Neural cell (in vitro differentiated cells): ENCODE data around the gene AFTPH. TPM values are rescaled to one million over a fixed set of nuclear protein-coding genes. Genes with fewer than 3 reads are reported as not detected.

Experiments
- H2AFZ ChIP-seq: fragments of 200-600, 300-800 bp; sonication (generic), shearing (Covaris generic); 2 replicates; pipeline ENCODE4 v1.6.0; 2014; ENCODE audit warnings: low read depth, mild to moderate bottlenecking, antibody characterized with exemption, low read length, moderate library complexity
- H3F3A ChIP-seq: fragments of 200-600 bp; shearing (Covaris generic); 2 replicates; pipeline ENCODE4 v1.6.1; 2016; ENCODE audit warnings: mild to moderate bottlenecking, moderate library complexity, mixed read lengths, antibody characterized with exemption, low read length; ENCODE audit not compliant: insufficient read depth, poor library complexity, severe bottlenecking
- H3K27ac ChIP-seq: fragments of 200-600, 300-800 bp; sonication (generic), shearing (Covaris generic); 2 replicates; pipeline ENCODE4 v1.5.1; 2014; ENCODE audit warnings: mild to moderate bottlenecking, low read length, moderate library complexity
- H3K27me3 ChIP-seq: fragments of 300-800, 200-600 bp; sonication (generic), shearing (Covaris generic); 2 replicates; pipeline ENCODE4 v1.6.0; 2014; ENCODE audit warnings: mild to moderate bottlenecking, low read depth, low read length, moderate library complexity; ENCODE audit not compliant: insufficient read depth
- H3K36me3 ChIP-seq: fragments of 300-800, 200-600 bp; sonication (generic), shearing (Covaris generic); 2 replicates; pipeline ENCODE4 v1.5.1; 2014; ENCODE audit warnings: mild to moderate bottlenecking, antibody characterized with exemption, low read length, moderate library complexity; ENCODE audit not compliant: insufficient read depth
- H3K4me2 ChIP-seq: fragments of 300-800, 200-600 bp; sonication (generic), shearing (Covaris generic); 2 replicates; pipeline ENCODE4 v1.6.0; 2014; ENCODE audit warnings: mild to moderate bottlenecking, low read length
- H3K4me3 ChIP-seq: fragments of 300-800, 200-600 bp; sonication (generic), shearing (Covaris generic); 2 replicates; pipeline ENCODE4 v1.5.1; 2014; ENCODE audit warnings: mild to moderate bottlenecking, low read length, moderate library complexity
- H3K79me2 ChIP-seq: fragments of 200-600 bp; shearing (Covaris generic); replicated peaks from 2 replicates; pipeline ENCODE4 v1.6.0; 2014; ENCODE audit warnings: mild to moderate bottlenecking, low read length, moderate library complexity; ENCODE audit not compliant: insufficient read depth
- H3K9ac ChIP-seq: fragments of 300-800, 200-600 bp; sonication (generic), shearing (Covaris generic); 2 replicates; pipeline ENCODE4 v1.6.1; 2016; ENCODE audit warnings: mild to moderate bottlenecking, low read length, mixed read lengths
- H3K9me2 ChIP-seq: fragments of 200-600 bp; shearing (Covaris generic); 2 replicates; pipeline ENCODE4 v1.6.1; 2016; ENCODE audit warnings: mild to moderate bottlenecking, low read length, mixed read lengths; ENCODE audit not compliant: insufficient read depth
- H3K9me3 ChIP-seq: fragments of 200-600, 300-800 bp; sonication (generic), shearing (Covaris generic); 2 replicates; pipeline ENCODE4 v1.6.1; 2016; ENCODE audit warnings: mild to moderate bottlenecking, mixed run types, low read length, moderate library complexity, mixed read lengths
- H4K20me1 ChIP-seq: fragments of 200-600 bp; shearing (Covaris generic); 2 replicates; pipeline ENCODE4 v1.6.1; 2016; ENCODE audit warnings: mild to moderate bottlenecking, mixed run types; ENCODE audit not compliant: insufficient read depth
- EP300 ChIP-seq: fragments of 450-650 bp; conservative IDR thresholded peaks from 2 replicates; pipeline ENCODE4 v1.6.1; 2014; ENCODE audit warnings: antibody characterized with exemption, mild to moderate bottlenecking, moderate library complexity; ENCODE audit not compliant: poor library complexity, severe bottlenecking
- EZH2 ChIP-seq: fragments of 200-600, 300-800 bp; shearing (Covaris generic), sonication (generic); IDR thresholded peaks from 2 replicates; pipeline ENCODE4 v1.6.1; 2014; ENCODE audit warnings: antibody characterized with exemption, low read length, borderline replicate concordance, mild to moderate bottlenecking; ENCODE audit not compliant: insufficient read depth, poor library complexity, severe bottlenecking
- MXI1 ChIP-seq: fragments of 450-650 bp; conservative IDR thresholded peaks from 2 replicates; pipeline ENCODE4 v1.6.1; 2014; ENCODE audit warnings: antibody characterized with exemption, mild to moderate bottlenecking; ENCODE audit not compliant: poor library complexity, severe bottlenecking
- POLR2AphosphoS5 ChIP-seq: IDR thresholded peaks from 2 replicates; pipeline ENCODE4 v1.6.1; 2012
- RAD21 ChIP-seq: fragments of 450-650 bp; conservative IDR thresholded peaks from 2 replicates; pipeline ENCODE4 v1.6.1; 2014; ENCODE audit warnings: antibody characterized with exemption, mild to moderate bottlenecking, moderate library complexity
- SMC3 ChIP-seq: fragments of 450-650 bp; conservative IDR thresholded peaks from 2 replicates; pipeline ENCODE4 v1.6.1; 2014; ENCODE audit warnings: antibody characterized with exemption, mild to moderate bottlenecking, moderate library complexity; ENCODE audit not compliant: poor library complexity
- TAF1 ChIP-seq: IDR thresholded peaks from 2 replicates; pipeline ENCODE4 v1.6.1; 2012; ENCODE audit warnings: low read depth
- polyA plus RNA-seq: library from polyadenylated mRNA; depleted of rRNA; stranded (reverse); fragments of >200 nt; gene quantifications from 2 replicates; pipeline ENCODE4 v1.2.3, GENCODE V29; 2014
- TF ChIP-seq, protein P1 (sequence below): IDR thresholded peaks from 2 replicates; pipeline ENCODE4 v1.6.1; 2012; ENCODE audit warnings: borderline replicate concordance
- TF ChIP-seq, protein P2 (sequence below): fragments of 450-650 bp; IDR thresholded peaks from 2 replicates; pipeline ENCODE4 v1.5.1; 2014; ENCODE audit warnings: antibody characterized with exemption, mild to moderate bottlenecking, moderate library complexity; ENCODE audit not compliant: poor library complexity, severe bottlenecking

The AFTPH gene
- polyA plus RNA-seq, 1 donor from 2014 or later: 63.0 TPM

DNA sequence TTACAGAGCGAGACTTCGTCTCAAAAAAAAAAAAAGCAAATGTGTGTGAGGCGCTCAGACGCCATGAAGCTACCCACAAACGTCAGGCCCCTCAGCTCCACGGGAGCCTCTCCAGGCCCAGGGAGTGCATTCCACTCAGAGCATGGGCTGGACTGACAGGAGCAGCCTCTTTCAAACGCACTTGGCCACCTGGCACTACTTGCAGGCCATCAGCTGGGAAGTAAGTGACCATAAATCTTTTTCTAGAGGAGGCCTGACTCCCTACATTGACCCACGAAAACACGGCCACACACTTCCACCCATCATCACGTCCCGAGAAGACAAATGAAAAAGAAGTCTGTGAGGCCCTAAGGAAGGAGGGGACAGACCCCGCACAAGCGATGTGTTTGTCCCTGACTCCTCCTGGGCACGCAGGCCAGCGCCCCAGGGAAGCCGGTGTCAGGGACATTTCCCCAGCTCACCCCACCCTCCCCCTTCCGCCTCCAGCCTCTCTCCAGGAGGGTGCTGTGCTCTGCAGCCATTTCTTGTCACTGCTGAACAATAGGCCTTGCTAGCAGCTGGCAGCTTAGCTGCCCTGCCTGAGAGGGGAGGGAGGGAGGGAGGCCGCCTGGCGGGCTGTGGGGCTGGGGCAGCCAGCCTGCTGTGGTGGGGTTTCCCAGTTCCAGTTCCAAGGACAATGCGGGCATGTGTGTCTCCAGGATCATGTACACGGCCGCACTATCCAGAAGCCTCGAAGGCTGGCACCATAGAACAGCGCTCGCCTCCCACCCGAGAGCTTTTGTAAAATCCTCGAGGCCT is 103.0 kb downstream of the AFTPH start:
- H3K4me3 ChIP-seq: no peak overlapping the region
- H3K9ac ChIP-seq: peak overlapping the region; percentile 20
- H3K36me3 ChIP-seq: no peaks in the 10 kb centered on the region
- peak overlapping the region; percentile 8 for H2AFZ ChIP-seq
- no peaks in the 10 kb centered on the region for H3K79me2 ChIP-seq
- no peaks in the 10 kb centered on the region for H3F3A ChIP-seq
- no peak overlapping the region for H3K4me2 ChIP-seq
- H4K20me1 ChIP-seq: no peaks in the 10 kb centered on the region
- no peaks in the 10 kb centered on the region for H3K27me3 ChIP-seq
- no peak for TF ChIP-seq EP300
- TF ChIP-seq POLR2AphosphoS5: no peak
- TF ChIP-seq, protein P1, sequence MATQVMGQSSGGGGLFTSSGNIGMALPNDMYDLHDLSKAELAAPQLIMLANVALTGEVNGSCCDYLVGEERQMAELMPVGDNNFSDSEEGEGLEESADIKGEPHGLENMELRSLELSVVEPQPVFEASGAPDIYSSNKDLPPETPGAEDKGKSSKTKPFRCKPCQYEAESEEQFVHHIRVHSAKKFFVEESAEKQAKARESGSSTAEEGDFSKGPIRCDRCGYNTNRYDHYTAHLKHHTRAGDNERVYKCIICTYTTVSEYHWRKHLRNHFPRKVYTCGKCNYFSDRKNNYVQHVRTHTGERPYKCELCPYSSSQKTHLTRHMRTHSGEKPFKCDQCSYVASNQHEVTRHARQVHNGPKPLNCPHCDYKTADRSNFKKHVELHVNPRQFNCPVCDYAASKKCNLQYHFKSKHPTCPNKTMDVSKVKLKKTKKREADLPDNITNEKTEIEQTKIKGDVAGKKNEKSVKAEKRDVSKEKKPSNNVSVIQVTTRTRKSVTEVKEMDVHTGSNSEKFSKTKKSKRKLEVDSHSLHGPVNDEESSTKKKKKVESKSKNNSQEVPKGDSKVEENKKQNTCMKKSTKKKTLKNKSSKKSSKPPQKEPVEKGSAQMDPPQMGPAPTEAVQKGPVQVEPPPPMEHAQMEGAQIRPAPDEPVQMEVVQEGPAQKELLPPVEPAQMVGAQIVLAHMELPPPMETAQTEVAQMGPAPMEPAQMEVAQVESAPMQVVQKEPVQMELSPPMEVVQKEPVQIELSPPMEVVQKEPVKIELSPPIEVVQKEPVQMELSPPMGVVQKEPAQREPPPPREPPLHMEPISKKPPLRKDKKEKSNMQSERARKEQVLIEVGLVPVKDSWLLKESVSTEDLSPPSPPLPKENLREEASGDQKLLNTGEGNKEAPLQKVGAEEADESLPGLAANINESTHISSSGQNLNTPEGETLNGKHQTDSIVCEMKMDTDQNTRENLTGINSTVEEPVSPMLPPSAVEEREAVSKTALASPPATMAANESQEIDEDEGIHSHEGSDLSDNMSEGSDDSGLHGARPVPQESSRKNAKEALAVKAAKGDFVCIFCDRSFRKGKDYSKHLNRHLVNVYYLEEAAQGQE: no peak
- no peak for TF ChIP-seq RAD21
- TF ChIP-seq TAF1: no peak
- TF ChIP-seq, protein P2, sequence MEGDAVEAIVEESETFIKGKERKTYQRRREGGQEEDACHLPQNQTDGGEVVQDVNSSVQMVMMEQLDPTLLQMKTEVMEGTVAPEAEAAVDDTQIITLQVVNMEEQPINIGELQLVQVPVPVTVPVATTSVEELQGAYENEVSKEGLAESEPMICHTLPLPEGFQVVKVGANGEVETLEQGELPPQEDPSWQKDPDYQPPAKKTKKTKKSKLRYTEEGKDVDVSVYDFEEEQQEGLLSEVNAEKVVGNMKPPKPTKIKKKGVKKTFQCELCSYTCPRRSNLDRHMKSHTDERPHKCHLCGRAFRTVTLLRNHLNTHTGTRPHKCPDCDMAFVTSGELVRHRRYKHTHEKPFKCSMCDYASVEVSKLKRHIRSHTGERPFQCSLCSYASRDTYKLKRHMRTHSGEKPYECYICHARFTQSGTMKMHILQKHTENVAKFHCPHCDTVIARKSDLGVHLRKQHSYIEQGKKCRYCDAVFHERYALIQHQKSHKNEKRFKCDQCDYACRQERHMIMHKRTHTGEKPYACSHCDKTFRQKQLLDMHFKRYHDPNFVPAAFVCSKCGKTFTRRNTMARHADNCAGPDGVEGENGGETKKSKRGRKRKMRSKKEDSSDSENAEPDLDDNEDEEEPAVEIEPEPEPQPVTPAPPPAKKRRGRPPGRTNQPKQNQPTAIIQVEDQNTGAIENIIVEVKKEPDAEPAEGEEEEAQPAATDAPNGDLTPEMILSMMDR: no peak
- TF ChIP-seq MXI1: no peak
- TF ChIP-seq SMC3: no peak
- H3K9me2 ChIP-seq: no peaks in the 10 kb centered on the region
- H3K27ac ChIP-seq: no peak overlapping the region
- no peaks in the 10 kb centered on the region for H3K9me3 ChIP-seq

DNA sequence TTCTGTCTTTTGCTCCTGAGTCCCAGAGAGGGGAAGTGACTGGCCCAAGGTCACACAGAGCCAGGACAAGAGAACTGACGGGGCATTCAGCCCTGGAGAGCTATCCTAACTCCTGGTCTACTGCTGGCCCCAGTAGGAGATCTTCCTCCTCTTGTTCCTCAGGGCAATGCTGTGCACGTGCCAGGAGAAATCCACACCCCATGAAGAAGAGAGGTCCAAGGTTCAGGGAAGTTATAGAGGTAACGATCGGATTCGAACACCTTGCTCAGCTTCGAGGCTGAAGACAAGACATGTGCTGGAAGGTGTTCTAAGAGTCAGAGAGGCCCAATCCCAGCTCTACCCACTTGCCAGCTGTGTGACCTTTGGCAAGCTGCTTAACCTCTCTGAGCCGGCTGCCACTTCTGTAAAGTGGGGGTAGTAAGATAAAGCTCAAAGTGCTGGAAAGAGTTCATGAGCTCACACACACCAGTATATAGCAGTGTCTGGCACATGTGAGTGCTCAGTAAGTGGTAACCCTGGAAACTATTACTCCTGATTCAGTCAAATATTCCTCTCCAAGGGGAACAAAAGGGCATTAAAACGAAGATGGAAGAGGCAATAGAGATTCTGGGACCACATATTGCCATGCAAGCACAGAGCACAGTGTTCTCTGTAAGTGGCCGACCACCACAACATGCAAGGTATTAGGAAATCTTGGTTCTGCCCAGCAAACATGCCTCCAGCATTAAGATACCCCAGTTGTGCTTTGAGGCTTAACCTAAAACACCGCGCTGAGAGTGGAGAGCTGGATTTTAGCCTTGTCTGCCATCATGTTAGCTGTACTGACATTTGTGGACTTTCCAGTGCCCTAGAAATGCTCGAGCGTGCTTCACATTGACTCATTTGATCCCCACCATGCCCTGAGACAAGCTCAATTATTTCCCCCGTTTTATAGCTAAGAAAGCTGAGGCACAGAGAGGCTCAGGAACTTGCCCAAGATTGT is 104.0 kb downstream of the AFTPH start:
- no peaks in the 10 kb centered on the region for H3K36me3 ChIP-seq
- TF ChIP-seq, protein P2: no peak
- TF ChIP-seq POLR2AphosphoS5: no peak
- TF ChIP-seq EZH2: no peak
- TF ChIP-seq RAD21: no peak
- no peak for TF ChIP-seq MXI1
- TF ChIP-seq TAF1: no peak
- TF ChIP-seq SMC3: no peak
- TF ChIP-seq, protein P1: no peak
- no peak for TF ChIP-seq EP300
- H3F3A ChIP-seq: no peaks in the 10 kb centered on the region
- no peak overlapping the region for H3K4me3 ChIP-seq
- no peaks in the 10 kb centered on the region for H4K20me1 ChIP-seq
- no peaks in the 10 kb centered on the region for H3K9me3 ChIP-seq
- no peak overlapping the region for H3K27ac ChIP-seq
- no peak overlapping the region for H3K4me2 ChIP-seq
- no peak overlapping the region for H3K9ac ChIP-seq
- no peak overlapping the region for H2AFZ ChIP-seq
- H3K27me3 ChIP-seq: no peaks in the 10 kb centered on the region
- no peaks in the 10 kb centered on the region for H3K79me2 ChIP-seq
- no peaks in the 10 kb centered on the region for H3K9me2 ChIP-seq
